Tibial nerve (tissue), 4 donors: ENCODE data around the gene SLC26A2.

ENCODE experiments used
- CTCF ChIP-seq, 5 experiments: fragments of 200-600 bp in 3 of 5; fragments of 450-650 bp in 2 of 5; sonication (generic) in 3 of 5; IDR thresholded peaks; one replicate each; pipeline ENCODE4 v1.5.1; 2016 to 2019; ENCODE audit warnings: antibody characterized with exemption in 5 of 5, mild to moderate bottlenecking in 3 of 5, moderate library complexity in 2 of 5
- EP300 ChIP-seq, 2 donors: sonication (generic); formaldehyde crosslinking; IDR thresholded peaks; one replicate each; pipeline ENCODE4 v1.6.1; 2017; ENCODE audit warnings: antibody characterized with exemption in 2 of 2, mild to moderate bottlenecking in 1 of 2
- POLR2A ChIP-seq, 2 donors: fragments of 450-650 bp; IDR thresholded peaks; one replicate each; pipeline ENCODE4 v1.6.1; 2017; ENCODE audit warnings: antibody characterized with exemption in 2 of 2, mild to moderate bottlenecking in 2 of 2, moderate library complexity in 2 of 2

GRCh38 chr5:149917073-149917676 is 43.4 kb upstream of the SLC26A2 start:
- TF ChIP-seq CTCF (IDR thresholded peaks at IDR 0.05) (no peak), POLR2A (IDR thresholded peaks at IDR 0.05) (no peak), EP300 (IDR thresholded peaks at IDR 0.05) (no peak)
